MM.1S (cell line): ENCODE results near the gene PARP1.

Experiments used
- CTCF ChIP-seq: fragments of 300-600 bp; sonication (generic); IDR thresholded peaks from 2 replicates; pipeline ENCODE4 v1.5.1; 2016; ENCODE audit warnings: antibody characterized with exemption, low read length, mixed read lengths
- EZH2phosphoT487 ChIP-seq: fragments of 300-600 bp; sonication (generic); IDR thresholded peaks from 2 replicates; pipeline ENCODE4 v1.6.1; 2018; ENCODE audit warnings: antibody characterized with exemption, low read length

DNA sequence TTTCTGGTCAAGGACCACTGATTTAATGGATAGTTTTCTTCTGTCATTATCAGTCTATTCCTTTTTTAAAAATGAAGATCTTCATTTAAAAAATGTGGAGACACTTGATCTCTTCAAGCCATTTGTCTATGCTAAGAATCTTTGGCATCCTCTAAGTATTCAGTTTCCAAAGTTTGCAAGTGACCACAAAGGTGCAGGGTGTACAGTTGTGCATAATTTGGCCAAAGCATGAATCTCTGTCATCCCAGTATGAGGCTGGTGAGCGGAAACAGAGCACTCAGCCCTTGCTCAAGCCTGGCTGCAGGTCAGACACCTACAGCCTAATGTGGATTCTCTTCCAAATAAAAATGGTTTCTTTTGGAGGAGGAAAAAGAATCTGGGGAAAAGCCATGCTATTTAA, 19.8 kb downstream of the PARP1 start:
- no peak for TF ChIP-seq EZH2phosphoT487
- no peak for TF ChIP-seq CTCF
